ENCODE results near the gene JAKMIP2.

The JAKMIP2 gene

DNA sequence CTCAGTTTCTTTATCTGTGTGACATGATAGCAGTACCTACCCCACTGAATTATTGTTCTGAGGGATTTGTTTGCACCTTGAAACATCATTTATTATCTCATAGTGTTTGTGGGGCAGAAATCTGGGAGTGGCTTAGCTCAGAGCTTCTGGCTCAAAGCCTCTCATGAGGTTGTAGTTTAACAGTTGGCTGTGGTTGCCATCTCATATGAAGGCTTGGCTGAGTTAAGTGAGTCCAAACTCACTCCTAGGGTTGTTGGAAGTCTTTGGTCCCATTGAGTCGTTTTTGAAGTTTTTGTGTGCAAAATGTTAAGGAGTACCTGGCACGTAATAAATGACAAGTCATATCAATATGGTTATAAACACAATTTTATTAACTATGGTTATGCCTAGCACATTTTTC is 3.6 kb upstream of the JAKMIP2 start:
- DNase-seq, result no peak

DNA sequence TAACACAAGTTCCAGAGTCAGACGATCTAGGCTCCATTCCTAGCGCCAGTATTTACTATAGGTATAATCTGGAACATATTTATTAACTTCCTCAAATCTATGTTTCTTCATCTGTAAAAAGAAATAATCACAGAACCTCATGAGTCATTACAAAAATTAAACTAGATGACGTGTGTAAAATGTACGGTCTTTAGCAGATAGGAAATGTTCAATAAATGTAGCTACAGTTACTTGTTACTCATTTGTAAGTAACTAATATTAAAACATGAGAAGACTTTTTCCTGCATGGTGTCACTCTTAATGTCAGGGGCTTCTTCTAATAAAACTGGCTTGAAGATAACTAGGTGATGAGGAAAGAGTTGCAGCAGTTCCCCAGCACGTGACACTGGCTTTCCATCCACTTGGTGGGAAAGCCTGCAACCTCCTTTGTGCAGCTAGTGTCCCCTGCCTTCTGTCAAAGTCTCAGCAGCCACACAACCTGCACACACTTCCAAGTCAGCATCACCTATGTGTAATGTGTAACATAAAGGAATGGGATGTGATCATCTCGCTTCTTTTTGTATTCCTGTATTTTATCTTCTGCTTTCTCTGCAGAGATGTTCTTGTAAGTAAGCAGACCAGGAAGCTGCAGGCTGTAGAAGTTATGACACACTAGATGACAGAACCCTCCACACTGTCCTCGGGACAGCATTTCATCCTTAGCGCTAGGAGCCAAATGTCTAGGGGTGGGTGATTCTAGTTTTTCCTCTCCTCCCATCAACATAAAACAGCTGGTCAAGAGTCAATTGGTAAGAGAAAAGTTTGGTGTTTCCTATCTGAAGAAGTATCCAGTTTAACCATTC is 1.8 kb upstream of the JAKMIP2 start:
- DNase-seq, result no peak

DNA sequence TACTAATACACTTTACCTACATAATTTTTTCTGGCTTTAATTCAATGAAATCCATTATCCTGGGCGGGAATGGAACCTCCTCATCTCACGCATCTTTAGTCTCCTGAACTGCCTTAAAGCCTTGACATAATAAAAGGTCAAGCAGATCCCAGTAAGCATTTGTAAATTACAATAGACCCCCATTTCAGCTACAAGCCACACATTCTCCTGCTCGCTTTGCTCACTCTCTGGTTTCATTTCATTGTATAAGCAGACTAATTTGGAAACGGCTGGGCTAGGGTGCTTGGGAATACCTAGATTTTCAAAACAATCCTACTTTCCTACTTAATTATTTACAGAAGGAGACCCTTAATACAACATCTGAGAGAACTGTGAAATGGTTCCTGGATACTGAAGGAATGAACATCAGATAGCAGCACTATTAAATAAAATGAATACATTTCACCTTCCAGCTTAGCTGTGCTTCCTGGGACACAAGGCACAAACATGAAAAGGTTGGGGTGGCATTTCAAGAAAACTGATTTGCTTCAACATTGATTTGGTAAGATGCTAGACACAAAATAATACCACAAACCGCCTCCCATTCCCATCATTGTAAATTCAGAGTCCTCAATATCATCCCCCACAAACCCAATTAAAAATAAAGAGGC is 1.5 kb downstream of the JAKMIP2 start:
- DNase-seq, result no peak

DNA sequence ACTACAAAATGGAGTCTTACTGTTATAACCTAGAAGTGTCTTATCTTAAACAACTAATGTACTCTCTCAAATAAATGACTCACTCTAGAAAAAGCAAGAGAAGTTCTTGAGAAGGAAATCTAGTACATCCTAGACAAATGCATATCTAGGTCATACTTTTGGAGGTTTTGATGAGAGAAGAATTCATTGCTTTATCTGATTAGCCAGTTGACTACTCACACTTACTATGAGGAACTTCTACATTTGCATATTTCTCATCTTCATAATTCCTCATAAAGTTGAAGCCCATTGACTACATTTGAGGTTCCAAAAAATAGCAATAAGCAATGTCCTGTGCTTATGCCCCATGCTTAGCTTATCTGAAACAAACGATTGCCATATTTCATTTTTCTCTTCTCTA is 2.8 kb downstream of the JAKMIP2 start:
- no peak for DNase-seq

DNA sequence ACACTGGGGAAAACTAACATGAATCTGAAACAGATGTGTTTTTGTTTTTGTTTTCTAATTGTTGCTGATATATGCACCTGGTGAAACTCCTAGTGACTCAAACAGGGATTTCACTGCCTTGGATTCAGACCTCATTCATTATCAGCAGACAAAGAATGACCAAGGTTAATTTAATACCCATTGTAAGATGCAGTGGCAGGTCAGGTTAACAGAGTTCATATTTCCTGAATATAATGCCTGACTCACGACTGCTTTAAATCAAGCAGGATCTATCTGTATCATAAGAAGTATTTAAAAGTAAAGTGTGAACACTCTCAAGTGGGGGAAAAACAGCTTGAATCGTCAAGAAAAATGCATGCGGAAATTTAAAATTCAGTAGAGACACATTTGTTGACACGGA is 5.5 kb downstream of the JAKMIP2 start:
- no peak for DNase-seq

DNA sequence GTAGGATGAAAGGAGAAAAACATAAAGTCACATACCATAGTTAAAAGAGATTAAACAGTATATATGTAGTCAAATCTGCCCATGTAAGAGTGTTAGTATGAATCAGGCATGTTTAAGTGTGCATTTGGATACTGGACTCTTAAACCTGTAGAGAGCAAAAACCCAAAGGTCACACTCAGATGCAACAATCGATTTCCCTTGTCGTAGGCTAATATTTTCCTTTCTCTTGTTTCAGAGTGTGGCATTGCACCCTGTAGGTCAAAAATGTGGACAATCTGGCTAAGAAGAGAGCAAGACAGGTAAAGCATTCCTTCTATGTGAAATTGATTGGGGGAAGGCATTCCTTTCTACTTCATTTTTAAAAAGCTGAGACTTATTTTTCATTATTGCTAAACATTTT is 8.9 kb downstream of the JAKMIP2 start:
- no peak for DNase-seq

DNA sequence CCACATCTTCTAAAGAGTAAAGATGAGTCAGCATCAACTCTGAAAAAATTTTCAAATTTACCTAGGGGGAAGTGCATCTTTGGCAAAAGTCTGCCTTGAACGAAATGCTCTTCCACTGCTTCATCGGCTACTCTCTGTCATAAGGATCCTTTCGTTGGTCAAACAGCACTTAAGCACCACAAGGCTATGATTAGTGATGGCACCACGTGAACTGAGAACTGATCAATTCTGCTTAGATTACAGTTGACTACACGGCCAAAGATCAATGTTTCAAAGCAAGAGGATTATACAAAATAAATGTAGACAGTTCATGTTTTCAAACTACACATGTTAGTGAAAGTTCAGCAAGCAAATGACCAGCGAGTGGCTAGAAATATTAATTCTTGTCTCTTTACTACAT is 9.4 kb downstream of the JAKMIP2 start:
- no peak for DNase-seq

DNA sequence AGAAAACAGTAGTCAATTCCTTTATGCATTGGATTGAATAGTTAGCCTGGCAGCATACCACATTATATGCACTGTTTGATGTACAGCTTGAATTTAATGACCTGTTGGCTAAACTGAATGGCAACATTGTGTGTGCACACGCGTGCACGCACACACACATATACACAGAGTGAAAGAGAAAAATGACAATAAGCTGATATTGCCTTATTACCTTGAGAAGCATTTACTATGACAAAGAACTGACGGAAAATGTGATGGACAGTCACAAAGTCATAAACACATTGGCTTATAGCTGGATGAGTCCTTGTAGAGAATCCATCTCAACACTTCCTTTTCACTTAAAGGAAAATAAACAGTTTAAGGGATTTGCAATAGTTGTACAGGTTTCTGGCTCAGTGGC is 15.5 kb downstream of the JAKMIP2 start:
- no peak for DNase-seq

DNA sequence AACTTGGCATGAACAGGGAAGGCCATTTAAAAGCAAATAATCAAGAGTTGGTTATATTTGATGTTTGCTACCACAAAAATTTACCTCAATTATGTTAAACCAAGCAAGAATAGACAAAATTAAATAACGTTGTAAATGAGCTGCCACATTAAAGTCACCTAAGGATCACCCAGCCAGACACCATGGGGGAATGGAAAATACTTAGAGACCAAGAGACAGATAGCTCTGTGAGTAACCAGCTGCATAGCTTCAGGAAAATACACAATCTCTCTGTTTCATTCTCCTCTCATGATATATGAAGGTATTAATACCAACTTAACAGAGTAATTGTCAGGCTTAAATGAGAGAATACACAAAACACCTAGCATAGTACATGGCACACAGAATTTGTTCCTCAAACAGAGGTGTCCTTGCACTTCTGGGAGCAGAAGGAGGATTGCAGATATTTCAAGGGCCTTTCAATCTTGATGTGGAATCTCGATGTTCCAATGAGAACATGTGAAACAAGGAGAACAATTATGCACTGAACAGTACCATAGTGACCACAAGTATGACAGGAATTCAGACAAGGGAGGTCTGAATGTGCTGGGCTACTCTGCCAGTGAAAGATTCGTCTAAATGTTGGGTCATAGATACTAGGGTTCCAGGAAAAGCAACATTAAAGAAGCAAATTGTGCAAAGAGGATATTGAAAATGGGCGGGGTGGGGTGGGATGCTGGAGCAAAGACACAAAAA is 18.6 kb downstream of the JAKMIP2 start:
- DNase-seq, result no peak

DNA sequence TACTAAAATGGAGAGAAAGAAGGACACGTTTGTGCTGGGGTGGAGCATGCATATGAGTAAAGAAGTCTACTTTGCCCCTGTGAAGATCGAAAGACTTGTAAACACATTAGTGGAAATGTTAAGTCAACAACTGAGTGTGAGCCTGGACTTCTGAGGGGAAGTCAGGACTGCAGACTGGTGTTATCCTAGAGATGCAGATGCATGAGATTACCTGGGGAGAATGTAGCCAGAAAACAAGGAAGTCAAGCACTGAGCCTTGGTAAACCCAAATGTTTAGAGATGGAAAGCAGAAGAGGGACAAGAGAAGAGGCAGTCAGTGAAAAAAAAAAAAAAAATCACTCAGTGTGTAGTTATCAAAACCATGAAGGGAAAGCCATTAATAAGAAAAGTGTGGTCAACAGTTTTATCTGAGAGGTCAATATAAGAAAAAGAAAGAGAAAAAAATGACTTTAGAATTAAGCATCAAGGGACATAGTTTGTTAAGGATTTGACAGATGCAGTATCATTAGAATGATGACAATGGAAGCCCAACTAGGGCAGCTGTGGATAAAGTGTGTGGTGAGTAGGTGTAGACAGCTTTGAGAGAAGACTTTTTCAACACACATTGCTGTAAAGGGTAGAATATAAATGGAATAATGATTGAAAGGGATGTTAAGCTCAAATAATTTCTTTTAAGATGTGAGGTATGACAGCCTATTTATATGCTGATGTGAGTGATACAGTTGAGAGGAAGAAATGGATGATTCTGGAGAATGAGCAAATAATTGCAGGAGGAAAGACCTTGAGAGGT is 22.2 kb downstream of the JAKMIP2 start:
- no peak for DNase-seq

DNA sequence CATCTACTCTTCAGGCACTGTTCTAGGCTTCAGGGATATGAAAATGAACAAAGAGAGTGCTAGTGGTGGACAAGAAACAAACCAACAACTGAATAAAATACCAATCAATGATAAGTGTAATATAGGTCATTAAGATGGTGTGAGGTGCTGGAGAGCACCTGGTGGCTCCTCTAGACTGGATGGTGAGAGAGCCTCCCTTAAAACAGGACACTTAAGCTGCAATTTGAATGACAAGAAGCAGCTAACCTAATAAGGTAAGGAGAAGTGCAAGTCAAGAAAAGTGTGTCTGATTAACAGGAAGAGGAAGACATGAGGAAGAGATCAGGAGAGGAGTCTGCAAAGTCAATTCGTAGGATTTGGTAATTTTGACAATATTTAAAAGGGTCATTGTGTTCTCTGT is 23.1 kb downstream of the JAKMIP2 start:
- no peak for DNase-seq

DNA sequence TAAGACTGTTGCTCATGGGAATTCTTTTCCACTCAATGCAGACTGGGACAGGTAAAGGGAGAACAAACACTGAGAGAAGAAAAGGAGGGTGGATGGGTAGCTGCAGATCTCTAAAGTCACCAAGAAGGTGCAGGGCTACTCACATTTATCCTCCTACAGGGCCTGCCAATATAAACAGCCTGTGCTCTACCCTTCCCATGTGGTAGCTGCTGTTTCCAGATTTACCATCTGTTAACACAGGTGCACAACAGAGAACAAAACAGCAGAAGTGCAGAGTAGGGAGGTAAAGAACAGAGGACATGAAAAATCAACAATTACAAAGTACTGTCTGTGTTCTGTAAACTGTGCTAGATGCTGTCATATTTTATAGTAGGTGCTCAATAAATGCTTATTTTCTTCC is 26.0 kb downstream of the JAKMIP2 start:
- DNase-seq, result no peak

DNA sequence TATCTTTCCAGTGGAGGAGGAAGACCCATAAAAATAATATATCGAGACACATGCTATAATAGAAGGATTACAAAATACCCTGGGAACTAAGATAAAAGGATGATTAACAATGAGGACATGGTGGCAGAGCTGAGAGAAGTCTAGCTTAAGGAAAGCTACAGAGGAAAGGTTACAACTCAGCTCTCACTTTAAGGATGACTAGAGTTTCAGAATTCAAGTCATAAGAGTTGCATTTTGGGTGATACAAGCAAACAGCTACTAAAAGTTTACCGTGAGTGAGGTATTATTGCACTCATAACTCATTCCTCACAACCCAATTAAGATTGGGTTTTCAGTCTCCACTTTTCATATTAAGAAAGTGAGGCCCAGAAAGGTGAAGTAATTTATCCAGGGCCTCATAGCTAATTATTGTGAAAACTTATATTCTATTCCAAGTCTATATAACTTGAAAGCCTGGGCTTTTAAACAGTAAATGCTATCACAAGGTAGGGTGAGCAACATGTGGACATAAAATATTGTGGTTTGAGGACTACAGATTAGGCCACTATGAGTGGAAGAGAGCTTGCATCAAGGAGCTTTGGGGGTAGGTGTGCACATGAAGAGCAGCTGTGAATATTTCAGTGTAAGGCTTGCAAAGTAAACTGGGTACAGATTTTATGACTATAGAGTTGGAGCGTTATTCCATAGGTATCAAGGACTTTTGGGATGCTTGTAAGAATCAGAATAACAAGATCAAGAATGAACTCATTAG is 28.0 kb downstream of the JAKMIP2 start:
- no peak for DNase-seq

DNA sequence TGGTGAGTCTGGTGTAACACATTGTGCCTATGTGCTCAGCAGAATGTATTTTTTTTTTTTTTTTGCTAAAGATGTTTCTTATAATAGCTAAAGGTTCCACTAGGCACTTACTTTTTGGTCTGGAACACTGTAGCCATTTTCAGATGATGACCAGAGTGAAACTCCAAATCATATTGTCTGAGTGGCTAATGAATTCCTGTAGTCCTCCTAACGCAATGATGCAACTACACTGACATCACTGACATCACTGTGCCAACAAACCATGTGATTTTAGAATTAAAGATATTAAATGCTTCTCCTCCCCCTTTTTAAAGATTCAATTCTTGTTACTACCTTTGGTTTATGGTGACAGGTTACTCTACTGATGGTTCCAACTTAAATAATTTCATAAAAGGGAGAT is 28.8 kb downstream of the JAKMIP2 start:
- DNase-seq, result no peak

DNA sequence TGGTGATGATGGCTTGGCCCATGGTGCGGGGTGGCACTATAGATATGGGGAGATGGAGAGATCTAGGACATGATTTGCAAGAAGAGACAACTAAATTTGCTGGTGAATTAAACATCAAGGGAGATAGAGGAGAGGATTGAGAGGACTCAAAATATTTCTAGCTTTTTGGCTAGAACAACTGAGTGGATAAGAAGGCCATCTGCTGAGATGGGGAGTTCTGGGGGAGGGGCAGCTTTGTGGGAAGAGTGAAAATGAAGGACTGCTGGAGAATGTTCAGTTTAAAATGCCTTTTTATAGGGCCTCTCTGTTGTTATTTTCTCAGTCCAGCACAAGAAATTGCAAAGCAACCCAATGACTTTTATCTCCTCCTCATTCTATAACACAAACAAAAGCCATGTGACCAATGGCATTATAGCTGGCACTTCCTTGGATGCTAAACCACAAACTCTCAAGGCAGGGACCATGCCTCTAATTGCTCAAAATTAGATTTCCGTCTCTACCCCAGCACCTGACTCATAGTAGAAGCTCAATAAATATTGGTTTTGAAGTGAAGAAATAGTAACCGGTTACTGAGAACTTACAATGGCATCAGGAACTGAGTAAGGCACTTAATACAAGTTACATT is 29.8 kb downstream of the JAKMIP2 start:
- no peak for DNase-seq

DNA sequence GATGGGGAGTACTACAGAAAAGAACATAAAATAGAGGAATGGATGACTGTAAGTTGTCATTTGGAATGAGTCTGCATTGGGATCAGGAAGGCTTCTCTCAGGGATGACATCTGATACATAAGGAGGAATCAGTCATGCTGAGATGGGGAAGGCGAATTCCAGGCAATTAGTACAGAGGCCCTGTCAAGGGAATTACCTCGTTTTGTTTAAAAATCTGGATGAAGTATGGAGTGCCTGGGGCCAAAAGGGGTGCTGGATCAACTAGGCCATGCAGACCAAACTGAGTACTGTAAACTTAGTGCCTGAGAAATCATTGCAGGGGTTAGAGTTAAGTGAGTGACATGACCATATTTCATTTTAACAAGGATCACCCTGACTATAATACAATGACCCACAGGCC is 30.5 kb downstream of the JAKMIP2 start:
- no peak for DNase-seq

DNA sequence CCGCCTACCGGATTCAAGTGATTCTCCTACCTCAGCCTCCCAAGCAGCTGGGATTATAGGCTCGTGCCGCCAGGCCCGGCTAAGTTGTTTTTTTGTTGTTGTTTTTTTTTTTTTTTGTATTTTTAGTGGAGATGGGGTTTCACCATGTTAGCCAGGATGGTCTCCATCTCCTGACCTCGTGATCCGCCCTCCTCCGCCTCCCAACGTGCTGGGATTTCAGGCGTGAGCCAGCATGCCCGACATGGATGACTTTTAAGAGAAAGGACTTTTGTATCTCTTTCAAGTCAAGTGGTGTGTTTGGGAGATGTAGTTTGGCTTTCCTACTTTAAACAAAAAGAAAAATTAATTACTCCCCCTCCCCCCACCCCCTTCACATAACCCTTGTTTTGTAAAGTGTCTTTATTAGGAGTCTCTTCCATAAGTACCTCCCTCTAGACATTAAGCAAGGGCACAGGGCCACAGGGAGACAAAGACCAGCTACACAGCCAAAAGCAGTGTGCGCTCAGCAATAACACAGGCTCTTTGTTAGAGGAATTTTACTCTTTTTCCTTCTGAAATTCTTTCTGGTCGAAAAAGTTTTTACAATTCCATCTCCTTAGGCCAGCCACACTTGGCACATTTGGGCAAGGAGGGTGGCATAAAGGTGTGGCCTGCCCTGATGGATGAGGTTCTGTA is 31.2 kb downstream of the JAKMIP2 start:
- no peak for DNase-seq

DNA sequence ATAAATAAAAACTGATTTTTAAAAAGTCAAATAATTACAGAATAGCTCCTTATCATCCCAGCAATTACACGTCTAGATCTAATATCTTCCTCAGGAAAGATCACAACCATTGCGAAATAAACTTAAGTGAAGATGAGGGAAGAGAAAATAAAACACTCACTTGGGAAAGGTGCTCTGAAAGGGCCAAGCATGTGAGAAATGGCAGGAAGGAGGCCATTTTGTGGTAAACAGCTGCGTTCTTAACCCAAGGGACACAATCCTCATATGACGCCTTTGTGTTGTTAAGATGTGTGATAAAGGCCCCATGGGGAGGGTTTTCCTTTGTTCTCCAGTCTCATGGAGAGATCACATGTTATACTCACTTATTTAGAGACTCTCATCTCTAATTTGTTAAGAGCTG is 32.5 kb downstream of the JAKMIP2 start:
- peak; percentile 29 to 45 for DNase-seq

DNA sequence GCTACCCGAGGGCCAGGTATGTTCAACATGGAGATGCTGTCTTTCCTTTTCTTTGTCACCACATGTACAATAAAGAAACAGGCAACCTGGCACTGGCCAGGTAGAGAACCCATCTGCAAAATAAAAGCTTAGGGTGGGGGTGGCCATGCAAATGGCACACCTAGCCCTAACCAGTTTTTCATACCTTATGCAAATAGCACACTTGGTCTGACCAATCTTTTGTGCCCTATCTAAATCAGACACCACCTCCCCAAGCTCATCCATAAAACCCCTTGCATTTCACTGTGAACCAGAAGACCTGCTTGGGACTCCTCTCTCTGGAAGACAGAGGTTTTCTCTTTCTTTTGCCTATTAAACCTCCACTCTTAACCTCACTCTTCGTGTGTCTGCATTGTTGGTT is 33.9 kb downstream of the JAKMIP2 start:
- no peak for DNase-seq

DNA sequence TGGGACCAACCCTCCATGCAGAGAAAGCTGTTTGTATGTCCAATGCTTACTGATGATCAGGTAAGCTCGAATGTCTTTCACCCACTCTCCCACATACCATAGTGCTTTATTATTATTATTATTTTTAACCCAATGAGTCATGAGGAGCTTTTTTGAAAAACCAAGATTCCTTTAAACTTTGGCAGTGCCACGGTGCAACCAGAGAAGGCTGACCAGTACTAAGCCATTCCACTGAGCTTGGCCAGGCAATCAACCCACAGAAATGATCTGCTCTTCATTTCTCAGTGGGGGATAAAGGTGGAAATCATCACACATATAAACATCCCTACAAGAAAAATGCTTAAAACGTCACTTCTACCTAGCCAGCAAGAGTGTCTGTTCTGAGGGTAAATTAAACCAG is 35.5 kb downstream of the JAKMIP2 start:
- DNase-seq, result no peak

DNA sequence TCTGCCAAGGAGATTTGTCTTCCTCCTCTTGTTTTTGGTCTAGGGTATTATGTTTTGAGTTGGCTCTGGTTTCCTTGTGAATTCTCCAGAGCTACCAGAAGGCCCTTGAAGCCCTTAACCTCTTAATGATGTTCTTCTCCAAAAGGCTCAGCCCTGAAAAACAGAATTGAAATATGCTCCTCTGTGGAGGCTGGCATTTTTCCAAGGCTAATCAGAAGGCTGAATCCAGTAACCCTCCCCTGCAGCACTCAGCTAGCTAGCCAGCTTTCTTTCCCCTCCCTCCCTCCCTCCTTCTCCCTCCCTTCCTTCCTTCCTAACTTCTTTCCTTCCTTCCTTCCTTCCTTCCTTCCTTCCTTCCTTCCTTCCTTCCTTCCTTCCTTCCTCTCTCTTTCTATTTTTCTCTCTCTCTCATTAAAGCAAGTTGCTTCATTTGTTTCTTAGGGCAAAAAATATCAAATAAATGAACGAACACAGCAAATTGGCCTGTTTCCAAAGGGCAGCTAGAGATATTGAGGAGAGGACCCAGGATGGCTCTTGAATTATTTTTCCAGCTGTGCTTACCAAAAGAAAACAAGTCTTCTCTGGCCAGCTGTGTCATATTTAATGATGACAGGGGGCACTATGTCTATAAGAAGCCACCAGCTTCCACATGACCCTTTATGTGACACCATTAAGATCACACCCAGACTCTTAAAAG is 38.7 kb downstream of the JAKMIP2 start:
- DNase-seq, result no peak
